GM21529 (cell line): ENCODE measurements around the gene ANKRD33B.
"Not testable (repeated sequence)": the region's sequence is repeated elsewhere in the genome, so short reads cannot be mapped to it uniquely, and the experiment has no call there.

Source experiments
- ATAC-seq: cut with Tn5 transposase; IDR thresholded peaks from one replicate; pipeline ENCODE4 v1.9.1; 2021; ENCODE audit not compliant: unreplicated experiment

Gene ANKRD33B

GRCh38 chr5:10536931-10537579 lies 26.8 kb upstream of the ANKRD33B start:
- peak; percentile 56 for ATAC-seq

- ATAC-seq, result peak; percentile 28
Observed at GRCh38 chr5:10537624-10538023, 26.2 kb upstream of the ANKRD33B start.

- ATAC-seq, result peak; percentile 3
Observed at GRCh38 chr5:10538103-10538788, 25.6 kb upstream of the ANKRD33B start.

- ATAC-seq, result no peak
Observed at GRCh38 chr5:10538789-10539686, 24.8 kb upstream of the ANKRD33B start.

GRCh38 chr5:10539687-10539998 lies 24.2 kb upstream of the ANKRD33B start:
- ATAC-seq, result no peak

- no peak for ATAC-seq
Observed at GRCh38 chr5:10540036-10540544, 23.8 kb upstream of the ANKRD33B start.

GRCh38 chr5:10540951-10541646 lies 22.8 kb upstream of the ANKRD33B start:
- ATAC-seq, result no peak

GRCh38 chr5:10542055-10542550 lies 21.8 kb upstream of the ANKRD33B start:
- no peak for ATAC-seq

- no peak for ATAC-seq
Observed at GRCh38 chr5:10543585-10544040, 20.3 kb upstream of the ANKRD33B start.

- no peak for ATAC-seq
Observed at GRCh38 chr5:10545084-10545483, 18.8 kb upstream of the ANKRD33B start.

- no peak for ATAC-seq
Observed at GRCh38 chr5:10546186-10546585, 17.7 kb upstream of the ANKRD33B start.

- ATAC-seq, result no peak
Observed at GRCh38 chr5:10548418-10549122, 15.3 kb upstream of the ANKRD33B start.

- not testable (repeated sequence) for ATAC-seq
Observed at GRCh38 chr5:10549123-10549514, 14.8 kb upstream of the ANKRD33B start.

GRCh38 chr5:10550222-10550995 lies 13.5 kb upstream of the ANKRD33B start:
- ATAC-seq, result no peak

- ATAC-seq, result no peak
Observed at GRCh38 chr5:10551782-10552138, 12.1 kb upstream of the ANKRD33B start.

- ATAC-seq, result peak; percentile 68
Observed at GRCh38 chr5:10552183-10553143, 11.4 kb upstream of the ANKRD33B start.

GRCh38 chr5:10553476-10553875 lies 10.4 kb upstream of the ANKRD33B start:
- ATAC-seq, result no peak

GRCh38 chr5:10555277-10555684 lies 8.6 kb upstream of the ANKRD33B start:
- ATAC-seq, result no peak
